DOHH2 (cell line): ENCODE measurements around the gene CTSD.

Source experiments
- CTCF ChIP-seq: fragments of 200-600 bp; sonication (generic); IDR thresholded peaks from one replicate; pipeline ENCODE4 v1.5.1; 2014; ENCODE audit warnings: antibody characterized with exemption, mild to moderate bottlenecking, low read depth, low read length; ENCODE audit not compliant: poor library complexity, severe bottlenecking
- EZH2phosphoT487 ChIP-seq: fragments of 200-600 bp; sonication (generic); IDR thresholded peaks from 2 replicates; pipeline ENCODE4 v1.6.1; 2017; ENCODE audit warnings: borderline replicate concordance, mild to moderate bottlenecking, antibody characterized with exemption, low read length, moderate library complexity, mixed read lengths

GRCh38 chr11:1756791-1757771 is 6.6 kb downstream of the CTSD start:
- TF ChIP-seq CTCF (no peak), EZH2phosphoT487 (no peak)
